Suprapubic skin (tissue), 4 donors: ENCODE results near the gene NPIPB6.
"Not testable (repeated sequence)": the region's sequence is repeated elsewhere in the genome, so short reads cannot be mapped to it uniquely, and the experiment has no call there.

ENCODE experiments used
- CTCF ChIP-seq, 2 donors: fragments of 200-600 bp in 1 of 2; fragments of 450-650 bp in 1 of 2; sonication (generic) in 1 of 2; IDR thresholded peaks; one replicate each; pipeline ENCODE4 v1.5.1; 2016 to 2019; ENCODE audit warnings: antibody characterized with exemption in 2 of 2, mild to moderate bottlenecking in 1 of 2, moderate library complexity in 1 of 2
- POLR2A ChIP-seq, 2 donors: fragments of 450-650 bp; IDR thresholded peaks; one replicate each; pipeline ENCODE4 v1.6.1; 2017; ENCODE audit warnings: antibody characterized with exemption in 2 of 2, mild to moderate bottlenecking in 2 of 2, moderate library complexity in 2 of 2
- POLR2AphosphoS5 ChIP-seq, 3 donors: sonication (generic); formaldehyde crosslinking; IDR thresholded peaks; one replicate each; pipeline ENCODE4 v1.6.1; 2017; ENCODE audit warnings: antibody characterized with exemption in 3 of 3

- not testable (repeated sequence) for TF ChIP-seq CTCF, POLR2AphosphoS5, POLR2A (IDR thresholded peaks at IDR 0.05)
Measured at GRCh38 chr16:28374281-28374680, 11.0 kb upstream of the NPIPB6 start.
